HG03135 (cell line): ENCODE data around the gene MAP3K7CL.
"Not testable (repeated sequence)": the region's sequence is repeated elsewhere in the genome, so short reads cannot be mapped to it uniquely, and the experiment has no call there.

ENCODE experiments used
- ATAC-seq: cut with Tn5 transposase; IDR thresholded peaks from one replicate; pipeline ENCODE4 v1.9.1; 2021; ENCODE audit warnings: mild to moderate bottlenecking, moderate library complexity; ENCODE audit not compliant: unreplicated experiment

Gene MAP3K7CL

GRCh38 chr21:29166323-29166722 lies 35.9 kb downstream of the MAP3K7CL start:
- ATAC-seq, result no peak

- no peak for ATAC-seq
Observed at GRCh38 chr21:29166853-29167252, 36.4 kb downstream of the MAP3K7CL start.

GRCh38 chr21:29167481-29167880 lies 37.0 kb downstream of the MAP3K7CL start:
- ATAC-seq, result not testable (repeated sequence)

GRCh38 chr21:29168891-29169315 lies 38.5 kb downstream of the MAP3K7CL start:
- ATAC-seq, result no peak

GRCh38 chr21:29170944-29171343 lies 40.5 kb downstream of the MAP3K7CL start:
- ATAC-seq, result no peak

GRCh38 chr21:29172282-29172681 lies 41.8 kb downstream of the MAP3K7CL start:
- no peak for ATAC-seq

GRCh38 chr21:29174607-29175013 lies 44.2 kb downstream of the MAP3K7CL start:
- ATAC-seq, result no peak

- no peak for ATAC-seq
Observed at GRCh38 chr21:29175408-29176134, 45.1 kb downstream of the MAP3K7CL start.

GRCh38 chr21:29176471-29177120 lies 46.2 kb downstream of the MAP3K7CL start:
- no peak for ATAC-seq

- no peak for ATAC-seq
Observed at GRCh38 chr21:29177800-29178199, 47.4 kb downstream of the MAP3K7CL start.

- no peak for ATAC-seq
Observed at GRCh38 chr21:29178926-29179325, 48.5 kb downstream of the MAP3K7CL start.

- ATAC-seq, result no peak
Observed at GRCh38 chr21:29179503-29179902, 49.1 kb downstream of the MAP3K7CL start.

- no peak for ATAC-seq
Observed at GRCh38 chr21:29181799-29182470, 51.5 kb downstream of the MAP3K7CL start.

- ATAC-seq, result no peak
Observed at GRCh38 chr21:29182691-29183092, 52.2 kb downstream of the MAP3K7CL start.

- ATAC-seq, result no peak
Observed at GRCh38 chr21:29184037-29184436, 53.6 kb downstream of the MAP3K7CL start.

GRCh38 chr21:29185172-29185571 lies 54.7 kb downstream of the MAP3K7CL start:
- no peak for ATAC-seq

- ATAC-seq, result no peak
Observed at GRCh38 chr21:29185633-29186032, 55.2 kb downstream of the MAP3K7CL start.

- ATAC-seq, result no peak
Observed at GRCh38 chr21:29186246-29186645, 55.8 kb downstream of the MAP3K7CL start.

- ATAC-seq, result no peak
Observed at GRCh38 chr21:29187944-29188343, 57.5 kb downstream of the MAP3K7CL start.

GRCh38 chr21:29189353-29189752 lies 58.9 kb downstream of the MAP3K7CL start:
- no peak for ATAC-seq

- no peak for ATAC-seq
Observed at GRCh38 chr21:29190923-29191331, 60.5 kb downstream of the MAP3K7CL start.

GRCh38 chr21:29193072-29193471 lies 62.6 kb downstream of the MAP3K7CL start:
- ATAC-seq, result no peak
